Rectal smooth muscle tissue (tissue), 1 donor: ENCODE measurements around the gene COL26A1.

Source experiments
- H3K27ac ChIP-seq: one replicate; pipeline ENCODE4 v1.7.0; 2013; ENCODE audit warnings: low read depth, low read length, inconsistent platforms
- H3K27me3 ChIP-seq: one replicate; pipeline ENCODE4 v1.7.0; 2013; ENCODE audit warnings: low read length; ENCODE audit not compliant: control insufficient read depth, insufficient read depth
- H3K36me3 ChIP-seq: one replicate; pipeline ENCODE4 v1.7.0; 2013; ENCODE audit warnings: low read length; ENCODE audit not compliant: control insufficient read depth, insufficient read depth
- H3K4me1 ChIP-seq: one replicate; pipeline ENCODE4 v1.7.0; 2013; ENCODE audit warnings: low read length; ENCODE audit not compliant: control insufficient read depth, insufficient read depth
- H3K4me3 ChIP-seq: one replicate; pipeline ENCODE4 v1.7.0; 2013; ENCODE audit warnings: low read length
- H3K9ac ChIP-seq: one replicate; pipeline ENCODE4 v1.7.0; 2013; ENCODE audit warnings: low read length

COL26A1 gene

DNA sequence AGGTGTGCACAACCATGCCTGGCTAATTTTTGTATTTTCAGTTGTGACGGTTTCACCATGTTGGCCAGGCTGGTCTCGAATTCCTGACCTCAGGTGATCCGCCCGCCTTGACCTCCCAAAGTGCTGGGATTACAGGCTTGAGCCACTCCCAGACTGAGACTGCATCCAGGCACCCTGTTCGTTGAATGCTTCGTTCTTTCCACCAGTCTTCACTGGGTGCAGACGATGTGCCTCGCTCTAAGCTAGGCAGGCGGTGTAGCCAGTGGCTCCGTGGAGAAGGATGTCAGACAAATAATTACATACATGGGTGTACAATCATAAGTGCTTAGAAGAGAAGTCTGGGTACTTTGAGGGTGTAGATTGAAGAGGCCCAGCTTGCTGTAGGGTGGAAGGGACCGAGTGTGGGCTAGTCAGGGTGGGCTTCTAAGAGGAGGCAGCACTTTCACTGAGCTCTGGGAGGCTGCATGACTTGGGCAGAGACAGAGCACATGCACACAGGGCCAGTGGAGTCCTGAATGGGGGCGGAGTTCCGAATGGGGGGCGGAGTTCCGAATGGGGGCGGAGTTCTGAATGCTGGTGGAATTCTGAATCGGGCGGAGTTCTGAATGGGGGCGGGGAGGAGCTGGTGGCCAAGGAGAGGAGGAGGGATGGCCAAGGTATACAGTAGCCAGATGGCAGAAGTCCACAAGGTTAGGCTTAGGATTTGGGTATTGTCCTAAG is 74.3 kb downstream of the COL26A1 start:
- H3K4me1 ChIP-seq = no peaks in the 10 kb centered on the region
- H3K27ac ChIP-seq = no peak overlapping the region
- H3K9ac ChIP-seq = no peak overlapping the region
- H3K36me3 ChIP-seq = no peaks in the 10 kb centered on the region
- peaks cover 9% of the 10 kb centered on the region for H3K27me3 ChIP-seq
- H3K4me3 ChIP-seq = no peak overlapping the region

- Histone ChIP-seq H3K36me3 (no peaks in the 10 kb centered on the region), H3K4me3 (no peak overlapping the region), H3K4me1 (no peaks in the 10 kb centered on the region), H3K27ac (no peak overlapping the region), H3K9ac (no peak overlapping the region), H3K27me3 (peaks cover 2% of the 10 kb centered on the region)
Measured at GRCh38 chr7:101441890-101442289, 79.2 kb downstream of the COL26A1 start.

- H3K9ac ChIP-seq = no peak overlapping the region
- H3K4me1 ChIP-seq = no peaks in the 10 kb centered on the region
- H3K4me3 ChIP-seq = no peak overlapping the region
- H3K27me3 ChIP-seq = peaks cover 2% of the 10 kb centered on the region
- H3K36me3 ChIP-seq = no peaks in the 10 kb centered on the region
- no peak overlapping the region for H3K27ac ChIP-seq
Measured at GRCh38 chr7:101442426-101443070, 79.9 kb downstream of the COL26A1 start.

- peaks cover 2% of the 10 kb centered on the region for H3K27me3 ChIP-seq
- no peak overlapping the region for H3K4me3 ChIP-seq
- no peak overlapping the region for H3K27ac ChIP-seq
- H3K9ac ChIP-seq = no peak overlapping the region
- no peaks in the 10 kb centered on the region for H3K36me3 ChIP-seq
- no peaks in the 10 kb centered on the region for H3K4me1 ChIP-seq
Measured at GRCh38 chr7:101450064-101450463, 87.4 kb downstream of the COL26A1 start.

GRCh38 chr7:101453617-101454016 is 90.9 kb downstream of the COL26A1 start:
- Histone ChIP-seq H3K9ac (no peak overlapping the region), H3K4me3 (no peak overlapping the region), H3K36me3 (no peaks in the 10 kb centered on the region), H3K27ac (no peak overlapping the region), H3K27me3 (peaks cover 2% of the 10 kb centered on the region), H3K4me1 (no peaks in the 10 kb centered on the region)

- no peak overlapping the region for H3K27ac ChIP-seq
- no peaks in the 10 kb centered on the region for H3K36me3 ChIP-seq
- no peaks in the 10 kb centered on the region for H3K4me1 ChIP-seq
- H3K4me3 ChIP-seq = no peak overlapping the region
- peaks cover under 1% of the 10 kb centered on the region for H3K27me3 ChIP-seq
- no peak overlapping the region for H3K9ac ChIP-seq
Measured at GRCh38 chr7:101457001-101457750, 94.5 kb downstream of the COL26A1 start.

DNA sequence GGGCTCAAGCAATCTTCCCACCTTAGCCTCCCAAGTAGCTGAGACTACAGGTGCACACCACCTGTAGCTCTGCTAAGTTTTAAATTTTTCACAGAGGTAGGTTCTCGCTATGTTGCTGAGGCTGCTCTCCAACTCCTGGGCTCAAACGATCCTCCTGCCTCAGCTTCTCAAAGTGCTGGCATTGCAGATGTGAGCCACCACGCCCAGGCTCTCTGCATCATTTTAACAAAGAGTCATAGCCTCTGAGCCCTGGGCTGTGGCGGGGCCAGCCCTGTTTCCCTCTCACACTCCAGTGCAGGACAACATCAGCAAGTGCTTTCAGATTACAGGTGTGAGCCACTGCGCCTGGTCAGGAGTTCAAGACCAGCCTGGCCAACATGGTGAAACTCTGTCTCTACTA is 102.5 kb downstream of the COL26A1 start:
- Histone ChIP-seq H3K9ac (no peak overlapping the region), H3K27ac (no peak overlapping the region), H3K36me3 (no peaks in the 10 kb centered on the region), H3K4me1 (no peaks in the 10 kb centered on the region), H3K4me3 (no peak overlapping the region), H3K27me3 (no peaks in the 10 kb centered on the region)

- H3K4me1 ChIP-seq = no peaks in the 10 kb centered on the region
- H3K9ac ChIP-seq = no peak overlapping the region
- H3K27ac ChIP-seq = no peak overlapping the region
- no peak overlapping the region for H3K4me3 ChIP-seq
- no peaks in the 10 kb centered on the region for H3K27me3 ChIP-seq
- H3K36me3 ChIP-seq = no peaks in the 10 kb centered on the region
Measured at GRCh38 chr7:101465576-101466196, 103.0 kb downstream of the COL26A1 start.

GRCh38 chr7:101466871-101467270 is 104.2 kb downstream of the COL26A1 start:
- Histone ChIP-seq H3K9ac (no peak overlapping the region), H3K27me3 (no peaks in the 10 kb centered on the region), H3K4me1 (no peaks in the 10 kb centered on the region), H3K4me3 (no peak overlapping the region), H3K36me3 (no peaks in the 10 kb centered on the region), H3K27ac (no peak overlapping the region)

DNA sequence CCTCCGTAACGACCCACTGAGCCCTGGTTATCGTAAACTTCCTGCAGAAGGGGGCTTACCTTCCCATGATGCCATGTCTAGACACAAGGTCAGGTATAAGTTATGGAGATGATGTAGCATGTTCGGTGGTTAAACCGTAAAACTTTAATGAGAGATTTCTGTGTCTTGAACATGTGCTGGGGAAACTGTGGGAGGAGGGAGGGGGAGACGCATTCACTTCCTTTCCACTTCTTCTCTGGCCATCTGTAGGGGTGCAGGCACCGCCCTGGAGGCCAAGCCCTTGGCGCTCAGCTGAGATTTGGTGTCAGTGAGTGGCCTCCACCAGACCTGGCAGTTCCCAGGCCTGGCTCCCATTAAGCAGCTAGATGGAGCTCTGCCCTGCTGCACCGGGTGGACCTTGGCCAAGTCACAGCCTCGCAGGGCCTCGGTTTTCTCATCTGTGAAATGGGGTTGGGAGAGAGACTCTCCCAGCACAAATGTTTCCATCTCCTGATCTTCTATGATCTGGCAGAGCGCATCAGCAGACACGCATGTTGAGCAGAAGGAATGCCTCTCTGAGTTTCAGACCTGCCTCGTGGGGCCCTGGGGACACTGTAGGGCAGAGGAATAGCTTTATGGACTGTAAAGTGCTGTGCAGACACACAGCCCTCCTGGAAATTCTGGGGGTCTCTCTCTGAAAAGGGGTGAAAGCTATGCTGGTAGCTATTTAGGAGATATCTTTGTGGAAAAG is 106.0 kb downstream of the COL26A1 start:
- Histone ChIP-seq H3K4me3 (no peak overlapping the region), H3K36me3 (no peaks in the 10 kb centered on the region), H3K4me1 (no peaks in the 10 kb centered on the region), H3K9ac (no peak overlapping the region), H3K27ac (no peak overlapping the region), H3K27me3 (no peaks in the 10 kb centered on the region)

GRCh38 chr7:101470668-101471487 is 108.2 kb downstream of the COL26A1 start:
- Histone ChIP-seq H3K4me3 (no peak overlapping the region), H3K36me3 (no peaks in the 10 kb centered on the region), H3K27me3 (no peaks in the 10 kb centered on the region), H3K9ac (no peak overlapping the region), H3K27ac (no peak overlapping the region), H3K4me1 (no peaks in the 10 kb centered on the region)
